Astrocyte (in vitro differentiated cells and primary cell): ENCODE measurements around the gene ACADS. TPM values are rescaled to one million over a fixed set of nuclear protein-coding genes. Genes with fewer than 3 reads are reported as not detected.

Experiments
- DNase-seq: peaks from one replicate; pipeline ENCODE4 v3.0.0-alpha.2; 2010; ENCODE audit warnings: low read depth
- FAIRE-seq: peaks from 2 replicates; lab custom pipeline; 2011; peaks lifted over from hg19 to GRCh38; lab: Jason Lieb, UNC
- H2AFZ ChIP-seq: 2 replicates; pipeline ENCODE4 v1.6.0; 2012; ENCODE audit warnings: low read depth, low read length, inconsistent platforms
- H3K27ac ChIP-seq: 2 replicates; pipeline ENCODE4 v1.5.1; 2011; ENCODE audit warnings: low read depth, low read length, inconsistent platforms
- H3K27me3 ChIP-seq: 2 replicates; pipeline ENCODE4 v1.6.0; 2011; ENCODE audit warnings: low read length, inconsistent platforms; ENCODE audit not compliant: insufficient read depth
- H3K36me3 ChIP-seq: 2 replicates; pipeline ENCODE4 v1.5.1; 2011; ENCODE audit warnings: low read length, inconsistent platforms; ENCODE audit not compliant: insufficient read depth
- H3K4me1 ChIP-seq: 2 replicates; pipeline ENCODE4 v1.5.1; 2011; ENCODE audit warnings: low read length, inconsistent platforms; ENCODE audit not compliant: insufficient read depth
- H3K4me2 ChIP-seq: 2 replicates; pipeline ENCODE4 v1.6.0; 2012; ENCODE audit warnings: low read length, inconsistent platforms
- H3K4me3 ChIP-seq: 2 replicates; pipeline ENCODE4 v1.5.1; 2011; ENCODE audit warnings: low read depth, mild to moderate bottlenecking, low read length, inconsistent platforms; ENCODE audit not compliant: insufficient read depth
- H3K79me2 ChIP-seq: 2 replicates; pipeline ENCODE4 v1.6.0; 2012; ENCODE audit warnings: mild to moderate bottlenecking, low read length, inconsistent platforms; ENCODE audit not compliant: insufficient read depth
- H3K9ac ChIP-seq: 2 replicates; pipeline ENCODE4 v1.6.0; 2012; ENCODE audit warnings: mild to moderate bottlenecking, low read length, inconsistent platforms
- H3K9me3 ChIP-seq: 2 replicates; pipeline ENCODE4 v1.5.1; 2012; ENCODE audit warnings: low read depth, mild to moderate bottlenecking, low read length, inconsistent platforms; ENCODE audit not compliant: insufficient read depth
- H4K20me1 ChIP-seq: 2 replicates; pipeline ENCODE4 v1.6.0; 2012; ENCODE audit warnings: low read length, inconsistent platforms; ENCODE audit not compliant: insufficient read depth
- H3K27ac Mint-ChIP-seq: one replicate; pipeline ENCODE4 v1.8.0; 2021; ENCODE audit warnings: mild to moderate bottlenecking, mixed read lengths; ENCODE audit not compliant: unreplicated experiment
- H3K27me3 Mint-ChIP-seq: one replicate; pipeline ENCODE4 v1.8.0; 2021; ENCODE audit warnings: low read depth, mixed read lengths; ENCODE audit not compliant: unreplicated experiment
- H3K36me3 Mint-ChIP-seq: one replicate; pipeline ENCODE4 v1.8.0; 2021; ENCODE audit warnings: low read depth, mixed read lengths; ENCODE audit not compliant: unreplicated experiment
- H3K4me1 Mint-ChIP-seq: one replicate; pipeline ENCODE4 v1.8.0; 2021; ENCODE audit warnings: low read depth, mixed read lengths; ENCODE audit not compliant: unreplicated experiment
- H3K4me3 Mint-ChIP-seq: one replicate; pipeline ENCODE4 v1.8.0; 2021; ENCODE audit warnings: mild to moderate bottlenecking, moderate library complexity, mixed read lengths; ENCODE audit not compliant: unreplicated experiment
- H3K9me3 Mint-ChIP-seq: one replicate; pipeline ENCODE4 v1.8.0; 2021; ENCODE audit warnings: mild to moderate bottlenecking, mixed read lengths; ENCODE audit not compliant: unreplicated experiment
- CTCF ChIP-seq: IDR thresholded peaks from 2 replicates; pipeline ENCODE4 v1.5.1; 2011; ENCODE audit warnings: low read depth, mild to moderate bottlenecking, inconsistent platforms, low read length, moderate library complexity; ENCODE audit not compliant: insufficient read depth
- EZH2 ChIP-seq: IDR thresholded peaks from 2 replicates; pipeline ENCODE4 v1.6.1; 2012; ENCODE audit warnings: mild to moderate bottlenecking, low read length, inconsistent platforms; ENCODE audit not compliant: insufficient read depth
- total RNA-seq: library from RNA; stranded (reverse); gene quantifications from 2 replicates; pipeline ENCODE4 v1.2.1, GENCODE V29; 2021

ACADS gene
- total RNA-seq, 1 donor from 2014 or later = 2.8 TPM

- H3K27ac ChIP-seq = no peak overlapping the region
- H4K20me1 ChIP-seq = no peaks in the 10 kb centered on the region
- no peak overlapping the region for H2AFZ ChIP-seq
- Mint-ChIP-seq H3K4me1 (no peaks in the 10 kb centered on the region), H3K4me3 (no peak overlapping the region), H3K9me3 (no peaks in the 10 kb centered on the region), H3K36me3 (peaks cover 2% of the 10 kb centered on the region), H3K27me3 (no peaks in the 10 kb centered on the region), H3K27ac (no peak overlapping the region)
- no peaks in the 10 kb centered on the region for H3K79me2 ChIP-seq
- TF ChIP-seq CTCF = no peak
- no peak for TF ChIP-seq EZH2
- DNase-seq (no peak), FAIRE-seq (no peak)
- H3K4me3 ChIP-seq = no peak overlapping the region
- H3K9ac ChIP-seq = no peak overlapping the region
- H3K27me3 ChIP-seq = no peaks in the 10 kb centered on the region
- H3K9me3 ChIP-seq = no peaks in the 10 kb centered on the region
- no peaks in the 10 kb centered on the region for H3K4me1 ChIP-seq
- no peak overlapping the region for H3K4me2 ChIP-seq
- H3K36me3 ChIP-seq = no peaks in the 10 kb centered on the region
Observed at GRCh38 chr12:120738252-120739030, 12.8 kb downstream of the ACADS start.

GRCh38 chr12:120739031-120739762, 13.6 kb downstream of the ACADS start:
- Histone ChIP-seq H3K4me1 (no peaks in the 10 kb centered on the region), H3K4me2 (no peak overlapping the region), H3K27ac (no peak overlapping the region), H2AFZ (no peak overlapping the region), H3K4me3 (no peak overlapping the region), H3K9ac (no peak overlapping the region), H3K79me2 (no peaks in the 10 kb centered on the region), H3K36me3 (no peaks in the 10 kb centered on the region), H4K20me1 (no peaks in the 10 kb centered on the region), H3K9me3 (no peaks in the 10 kb centered on the region), H3K27me3 (no peaks in the 10 kb centered on the region)
- H3K9me3 Mint-ChIP-seq = no peaks in the 10 kb centered on the region
- DNase-seq (no peak), FAIRE-seq (no peak)
- H3K27me3 Mint-ChIP-seq = no peaks in the 10 kb centered on the region
- H3K36me3 Mint-ChIP-seq = no peaks in the 10 kb centered on the region
- H3K4me1 Mint-ChIP-seq = no peaks in the 10 kb centered on the region
- no peak overlapping the region for H3K4me3 Mint-ChIP-seq
- no peak overlapping the region for H3K27ac Mint-ChIP-seq
- TF ChIP-seq EZH2 (no peak), CTCF (no peak)
